HUES64 (cell line): Measurements from ENCODE around the gene CLSTN2.

Source experiments
- H3K27ac ChIP-seq: 2 replicates; pipeline ENCODE4 v1.7.0; 2013; ENCODE audit warnings: low read depth, low read length, inconsistent platforms
- H3K27me3 ChIP-seq: 2 replicates; pipeline ENCODE4 v1.6.1; 2013; ENCODE audit warnings: mild to moderate bottlenecking, low read length; ENCODE audit not compliant: insufficient read depth
- H3K36me3 ChIP-seq: 2 replicates; pipeline ENCODE4 v1.6.1; 2013; ENCODE audit warnings: mild to moderate bottlenecking, low read length; ENCODE audit not compliant: insufficient read depth
- H3K4me1 ChIP-seq: 2 replicates; pipeline ENCODE4 v1.6.1; 2013; ENCODE audit warnings: mild to moderate bottlenecking, low read length, moderate library complexity; ENCODE audit not compliant: insufficient read depth
- H3K4me3 ChIP-seq: 2 replicates; pipeline ENCODE4 v1.5.1; 2013; ENCODE audit warnings: mild to moderate bottlenecking, low read length, moderate library complexity
- H3K9ac ChIP-seq: 2 replicates; pipeline ENCODE4 v1.6.1; 2013; ENCODE audit warnings: mild to moderate bottlenecking, low read depth, low read length
- H3K9me3 ChIP-seq: 2 replicates; pipeline ENCODE4 v1.6.1; 2013; ENCODE audit warnings: low read depth, low read length; ENCODE audit not compliant: insufficient read depth
- WGBS: fragments of 150-250, 120-280 bp; methylation state at CpG from one replicate; pipeline ENCODE4 v1.1.7; 2013; ENCODE audit warnings: missing lambda C conversion rate; 5-methylcytosine and 5-hydroxymethylcytosine counted together

CLSTN2 gene

DNA sequence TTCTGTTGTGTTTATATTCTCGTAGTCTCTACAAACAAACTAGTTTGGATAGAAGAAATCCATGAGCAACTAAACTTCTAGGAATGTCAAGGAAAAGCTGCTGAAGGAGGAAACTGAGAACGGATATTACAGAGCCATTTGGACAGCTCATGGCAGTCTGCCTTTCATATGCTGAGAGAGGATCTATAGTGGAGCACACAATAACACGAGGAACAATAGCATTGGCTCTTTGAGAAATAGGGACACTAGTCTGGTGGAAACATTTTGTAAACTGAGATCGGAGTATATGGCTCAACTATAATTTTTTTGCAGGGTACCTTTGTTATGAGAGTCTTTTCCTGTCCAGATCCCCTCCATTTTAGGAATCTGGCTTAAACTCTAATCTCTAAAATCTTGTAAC, 200.5 kb downstream of the CLSTN2 start:
- H3K36me3 ChIP-seq: no peaks in the 10 kb centered on the region
- H3K27me3 ChIP-seq: no peaks in the 10 kb centered on the region
- H3K4me3 ChIP-seq: no peak overlapping the region
- H3K27ac ChIP-seq: no peak overlapping the region
- no peaks in the 10 kb centered on the region for H3K9me3 ChIP-seq
- H3K9ac ChIP-seq: no peak overlapping the region
- 57% methylated on average over 4 of the region's 4 CpGs for whole genome bisulfite sequencing
- peaks cover 8% of the 10 kb centered on the region for H3K4me1 ChIP-seq

- Histone ChIP-seq H3K27ac (no peak overlapping the region), H3K9ac (no peak overlapping the region), H3K36me3 (no peaks in the 10 kb centered on the region), H3K4me1 (no peaks in the 10 kb centered on the region), H3K27me3 (no peaks in the 10 kb centered on the region), H3K9me3 (no peaks in the 10 kb centered on the region), H3K4me3 (no peak overlapping the region)
- WGBS: 88% methylated on average over 5 of the region's 5 CpGs
These were observed 208.5 kb downstream of the CLSTN2 start for GRCh38 chr3:140143367-140144069.

DNA sequence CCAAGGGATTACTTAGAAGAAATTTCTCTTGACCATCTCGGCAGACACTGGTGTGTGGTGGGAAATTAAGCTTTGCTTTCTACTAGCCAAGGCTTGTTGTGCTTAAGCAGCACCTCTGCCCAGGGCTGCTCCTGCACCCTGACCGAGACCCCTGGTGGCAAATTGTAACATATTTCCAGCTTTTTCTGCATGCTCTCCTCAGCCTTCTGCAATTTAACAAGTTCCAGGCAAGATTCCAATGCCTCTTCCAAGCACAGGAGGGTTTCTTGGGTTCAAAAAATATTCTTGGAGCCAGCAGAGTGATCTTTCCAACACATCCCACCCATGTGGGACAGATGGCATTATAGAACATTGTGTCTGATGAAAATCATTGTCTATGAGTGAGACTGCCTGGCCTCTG, 210.5 kb downstream of the CLSTN2 start:
- H3K27ac ChIP-seq: no peak overlapping the region
- H3K9ac ChIP-seq: no peak overlapping the region
- 89% methylated on average over 2 of the region's 2 CpGs for WGBS
- no peaks in the 10 kb centered on the region for H3K27me3 ChIP-seq
- H3K4me1 ChIP-seq: no peaks in the 10 kb centered on the region
- no peaks in the 10 kb centered on the region for H3K36me3 ChIP-seq
- H3K9me3 ChIP-seq: no peaks in the 10 kb centered on the region
- no peak overlapping the region for H3K4me3 ChIP-seq

DNA sequence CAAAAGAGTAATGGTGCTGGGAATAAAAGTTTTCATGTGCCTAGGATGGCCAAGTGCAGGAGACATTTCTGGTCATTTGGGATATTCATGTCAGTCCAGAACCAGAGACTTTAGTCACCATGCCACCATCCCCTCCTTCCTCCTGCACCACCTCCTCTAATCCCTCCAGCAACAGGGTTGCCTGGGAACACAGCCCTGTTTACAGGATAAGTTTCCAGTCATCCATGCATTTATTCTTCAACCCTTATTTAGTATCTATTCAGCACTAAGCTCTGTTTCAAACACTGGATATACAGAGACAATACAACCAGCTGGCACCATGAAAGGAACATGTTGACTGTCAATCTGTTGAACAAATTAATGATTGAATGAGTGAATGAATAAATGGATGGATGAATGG, 211.7 kb downstream of the CLSTN2 start:
- no peak overlapping the region for H3K9ac ChIP-seq
- no peaks in the 10 kb centered on the region for H3K36me3 ChIP-seq
- H3K27me3 ChIP-seq: no peaks in the 10 kb centered on the region
- H3K4me3 ChIP-seq: no peak overlapping the region
- H3K27ac ChIP-seq: no peak overlapping the region
- H3K9me3 ChIP-seq: no peaks in the 10 kb centered on the region
- H3K4me1 ChIP-seq: no peaks in the 10 kb centered on the region

DNA sequence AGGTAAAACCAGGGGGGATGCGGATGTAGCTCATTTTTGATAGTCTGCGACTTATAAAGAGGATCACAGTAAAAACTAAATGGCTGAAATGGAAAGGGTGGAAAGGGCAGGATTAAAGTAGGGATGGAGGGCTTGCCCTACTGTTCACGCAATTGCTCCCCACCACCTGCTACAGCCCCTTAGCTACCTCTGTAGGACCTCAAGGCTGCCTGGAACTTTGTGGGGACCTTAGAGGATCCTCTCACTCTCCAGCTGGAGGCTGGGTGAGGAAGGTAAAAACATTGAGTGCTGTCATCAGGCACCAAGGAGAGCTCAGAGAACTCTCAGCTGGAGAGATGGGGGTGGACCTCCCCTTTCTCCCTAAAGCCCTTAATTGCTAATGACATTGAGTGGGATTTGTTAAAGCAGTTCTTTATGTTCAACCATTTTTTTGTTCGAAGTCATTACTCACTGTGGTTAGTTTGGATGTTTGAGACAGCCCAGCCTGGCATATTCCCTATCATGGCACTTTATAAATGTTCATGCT, 213.0 kb downstream of the CLSTN2 start:
- H3K36me3 ChIP-seq: no peaks in the 10 kb centered on the region
- no peaks in the 10 kb centered on the region for H3K9me3 ChIP-seq
- no peaks in the 10 kb centered on the region for H3K27me3 ChIP-seq
- H3K4me1 ChIP-seq: no peaks in the 10 kb centered on the region
- WGBS: 88% methylated on average over 4 of the region's 4 CpGs
- no peak overlapping the region for H3K4me3 ChIP-seq
- no peak overlapping the region for H3K9ac ChIP-seq
- H3K27ac ChIP-seq: no peak overlapping the region

DNA sequence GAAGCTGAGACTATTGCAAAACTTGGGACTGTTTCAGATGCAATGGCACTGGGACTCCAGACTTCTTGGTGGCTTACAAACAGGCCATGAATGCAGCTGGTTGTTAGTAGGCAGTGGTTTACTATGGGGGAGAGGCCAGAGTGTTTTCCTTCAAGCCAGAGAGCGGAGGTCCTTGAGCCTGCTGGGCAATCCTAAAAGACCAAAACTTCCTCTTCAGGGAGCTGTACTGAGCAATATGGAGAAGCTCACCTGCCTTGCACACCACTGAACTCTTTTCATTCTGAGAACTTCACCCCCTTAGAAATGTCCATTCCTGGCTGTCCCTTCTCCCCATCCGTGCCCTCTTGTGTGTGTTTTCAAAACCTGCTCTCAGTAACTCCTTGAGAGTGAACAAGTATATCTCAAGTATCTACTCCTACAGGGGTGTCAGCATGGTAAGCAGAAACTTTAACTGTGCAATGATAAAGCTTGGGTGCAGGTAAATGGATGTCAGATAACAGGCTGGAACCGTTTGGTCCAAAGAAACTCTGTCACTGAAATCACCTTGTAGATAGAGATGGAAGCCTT, 213.9 kb downstream of the CLSTN2 start:
- H3K27ac ChIP-seq: no peak overlapping the region
- no peak overlapping the region for H3K9ac ChIP-seq
- H3K4me1 ChIP-seq: no peaks in the 10 kb centered on the region
- H3K9me3 ChIP-seq: no peaks in the 10 kb centered on the region
- WGBS: 89% methylated on average over 3 of the region's 3 CpGs
- no peaks in the 10 kb centered on the region for H3K27me3 ChIP-seq
- H3K4me3 ChIP-seq: no peak overlapping the region
- H3K36me3 ChIP-seq: no peaks in the 10 kb centered on the region

DNA sequence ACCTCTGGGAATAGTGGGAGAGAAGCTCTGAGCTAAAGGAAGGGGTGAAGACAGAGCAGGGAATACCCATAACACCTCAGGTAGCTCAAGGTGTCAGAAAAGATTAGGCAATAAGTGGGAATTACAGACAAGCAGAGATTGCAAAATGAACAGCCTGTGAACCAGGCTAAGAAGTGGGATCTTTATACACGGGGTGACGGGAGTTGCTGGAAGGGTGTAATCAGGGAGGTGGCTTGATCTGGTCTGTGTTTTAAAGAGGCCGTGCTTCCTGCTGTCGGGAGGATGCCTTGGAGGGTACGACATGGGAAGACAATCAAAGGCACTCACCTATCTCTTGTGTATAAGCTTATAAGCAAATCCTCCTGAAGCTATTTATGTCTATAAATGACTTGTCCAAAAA, 216.3 kb downstream of the CLSTN2 start:
- Histone ChIP-seq H3K4me1 (no peaks in the 10 kb centered on the region), H3K36me3 (no peaks in the 10 kb centered on the region), H3K9me3 (no peaks in the 10 kb centered on the region), H3K4me3 (no peak overlapping the region), H3K9ac (no peak overlapping the region), H3K27me3 (no peaks in the 10 kb centered on the region), H3K27ac (no peak overlapping the region)
- WGBS: 96% methylated on average over 5 of the region's 5 CpGs

DNA sequence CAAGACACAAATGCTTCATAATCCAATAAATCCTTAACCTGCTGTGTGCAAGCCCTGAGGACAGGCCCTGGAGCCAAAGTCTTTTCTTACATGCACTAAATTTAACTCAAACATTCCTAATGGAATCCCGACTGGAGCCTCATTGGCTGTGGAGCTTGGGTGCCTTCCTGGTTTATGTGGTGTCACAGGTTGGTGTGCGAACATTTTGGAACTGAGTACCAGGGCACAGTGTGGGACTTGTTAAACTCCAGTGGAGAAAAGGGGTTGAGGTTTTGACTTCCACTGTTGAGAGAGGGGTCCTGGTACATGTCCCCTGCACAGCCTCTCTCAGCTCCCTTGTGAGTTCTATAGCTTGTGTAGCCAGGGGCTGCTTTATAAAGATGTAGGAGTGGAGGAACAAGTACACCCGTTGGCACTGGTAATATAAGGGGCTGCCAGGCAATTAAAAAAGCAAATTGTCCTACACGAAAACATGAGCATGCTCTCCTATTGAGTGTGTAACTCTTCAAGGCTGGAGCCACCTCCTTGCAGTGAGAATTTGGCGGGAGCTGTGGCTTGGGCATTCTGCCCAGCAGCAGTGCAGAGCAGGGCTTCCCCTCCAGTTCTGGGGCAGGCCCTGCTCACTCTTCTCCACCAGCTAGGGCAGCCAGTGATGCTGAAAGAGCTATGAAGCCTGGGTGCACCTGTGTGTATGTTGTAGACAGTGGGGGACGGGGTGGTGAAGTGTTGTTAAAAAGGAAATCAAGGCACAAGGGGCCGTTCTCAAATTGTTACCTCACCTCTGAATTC, 218.1 kb downstream of the CLSTN2 start:
- WGBS: 92% methylated on average over 7 of the region's 7 CpGs
- H3K27me3 ChIP-seq: no peaks in the 10 kb centered on the region
- H3K27ac ChIP-seq: no peak overlapping the region

GRCh38 chr3:140153736-140154135, 218.8 kb downstream of the CLSTN2 start:
- Histone ChIP-seq H3K27ac (no peak overlapping the region), H3K36me3 (no peaks in the 10 kb centered on the region), H3K27me3 (no peaks in the 10 kb centered on the region), H3K4me3 (no peak overlapping the region), H3K9me3 (no peaks in the 10 kb centered on the region), H3K4me1 (no peaks in the 10 kb centered on the region), H3K9ac (no peak overlapping the region)
- WGBS: 98% methylated on average over 1 of the region's 1 CpG

More for the DNA sequence above, 218.1 kb downstream of the CLSTN2 start:
- no peaks in the 10 kb centered on the region for H3K4me1 ChIP-seq
- H3K36me3 ChIP-seq: no peaks in the 10 kb centered on the region
- no peak overlapping the region for H3K4me3 ChIP-seq
- no peak overlapping the region for H3K9ac ChIP-seq
- H3K9me3 ChIP-seq: no peaks in the 10 kb centered on the region

- no peaks in the 10 kb centered on the region for H3K27me3 ChIP-seq
- H3K4me3 ChIP-seq: no peak overlapping the region
- H3K27ac ChIP-seq: no peak overlapping the region
- H3K4me1 ChIP-seq: no peaks in the 10 kb centered on the region
- H3K9me3 ChIP-seq: no peaks in the 10 kb centered on the region
- no peaks in the 10 kb centered on the region for H3K36me3 ChIP-seq
- no peak overlapping the region for H3K9ac ChIP-seq
- 100% methylated on average over 2 of the region's 2 CpGs for WGBS
These were observed 222.2 kb downstream of the CLSTN2 start for GRCh38 chr3:140157161-140157560.

- Histone ChIP-seq H3K9ac (no peak overlapping the region), H3K27ac (no peak overlapping the region), H3K4me1 (no peaks in the 10 kb centered on the region)
These were observed 224.7 kb downstream of the CLSTN2 start for GRCh38 chr3:140159646-140160045.

More at GRCh38 chr3:140159646-140160045, 224.7 kb downstream of the CLSTN2 start:
- H3K27me3 ChIP-seq: no peaks in the 10 kb centered on the region
- no peaks in the 10 kb centered on the region for H3K36me3 ChIP-seq
- H3K9me3 ChIP-seq: no peaks in the 10 kb centered on the region
- no peak overlapping the region for H3K4me3 ChIP-seq
